ENCODE results near the gene OR6F1. TPM values are rescaled to one million over a fixed set of nuclear protein-coding genes. Genes with fewer than 3 reads are reported as not detected.

Gene OR6F1
- total RNA-seq, 1 experiment from 2014 or later, result 0.34 TPM

Other genes starting within 250 kb of the OR6F1 start
- gene OR2C3, start 180.2 kb downstream of the OR6F1 start, total RNA-seq (2014; rRNA removed; shearing (Covaris generic)), result 0.11 TPM in 1 of 2 replicates, not detected in the other
- 2.7 and 3.8 TPM in 2 replicates for gene GCSAML, start 167.5 kb downstream of the OR6F1 start, total RNA-seq (2014; rRNA removed; shearing (Covaris generic))
- gene OR2G2, start 128.3 kb downstream of the OR6F1 start, total RNA-seq (2014; rRNA removed; shearing (Covaris generic)), result not detected in 2 replicates
- gene OR2G3, start 111.1 kb downstream of the OR6F1 start, total RNA-seq (2014; rRNA removed; shearing (Covaris generic)), result not detected in 2 replicates
- gene OR13G1, start 36.9 kb downstream of the OR6F1 start, total RNA-seq (2014; rRNA removed; shearing (Covaris generic)), result not detected in 2 replicates
- not detected in 2 replicates for gene OR14K1, start 22.0 kb upstream of the OR6F1 start, total RNA-seq (2014; rRNA removed; shearing (Covaris generic))
- 1.9 TPM in 1 of 2 replicates, not detected in the other for gene OR14A2, start 31.5 kb upstream of the OR6F1 start, total RNA-seq (2014; rRNA removed; shearing (Covaris generic))
- not detected in 2 replicates for gene OR1C1, start 43.9 kb upstream of the OR6F1 start, total RNA-seq (2014; rRNA removed; shearing (Covaris generic))
- gene OR14A16, start 107.5 kb upstream of the OR6F1 start, total RNA-seq (2014; rRNA removed; shearing (Covaris generic)), result not detected in 2 replicates
- gene OR11L1, start 125.2 kb upstream of the OR6F1 start, total RNA-seq (2014; rRNA removed; shearing (Covaris generic)), result 0.11 TPM in 1 of 2 replicates, not detected in the other
- gene TRIM58, start 140.5 kb upstream of the OR6F1 start, total RNA-seq (2014; rRNA removed; shearing (Covaris generic)), result 29.7 and 33.5 TPM in 2 replicates
- gene OR2W3, start 178.9 kb upstream of the OR6F1 start, total RNA-seq (2014; rRNA removed; shearing (Covaris generic)), result 3.8 and 6.7 TPM in 2 replicates
- 0.23 and 1.3 TPM in 2 replicates for gene OR2T8, start 203.6 kb upstream of the OR6F1 start, total RNA-seq (2014; rRNA removed; shearing (Covaris generic))
- not detected in 2 replicates for gene OR2AJ1, start 208.2 kb upstream of the OR6F1 start, total RNA-seq (2014; rRNA removed; shearing (Covaris generic))
- not detected in 2 replicates for gene OR2L8, start 232.2 kb upstream of the OR6F1 start, total RNA-seq (2014; rRNA removed; shearing (Covaris generic))
- not detected in 2 replicates for gene OR2AK2, start 248.6 kb upstream of the OR6F1 start, total RNA-seq (2014; rRNA removed; shearing (Covaris generic))